ENCODE results near the gene ABCA5.

ABCA5 gene

DNA sequence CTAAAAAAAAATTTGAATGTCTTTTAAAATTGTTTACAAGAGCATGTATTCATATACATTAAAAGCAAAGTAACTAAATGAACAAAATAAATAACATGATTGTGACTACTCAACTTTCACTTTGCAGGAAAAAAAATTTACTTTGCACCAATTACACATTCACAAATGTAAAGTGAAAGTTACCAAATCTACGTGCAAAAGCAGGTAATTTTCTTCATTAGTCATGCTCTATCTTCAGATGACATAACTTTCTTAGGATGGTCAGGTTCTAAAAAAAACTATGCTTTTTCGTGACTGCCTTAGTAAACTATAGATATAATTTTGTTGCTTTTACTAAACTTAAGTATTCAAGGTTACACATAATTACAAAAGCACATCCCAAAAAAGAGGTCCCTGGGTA is 81.3 kb downstream of the ABCA5 start:
- DNase-seq (ENCODE audit: low spot score), result no peak
- no peak overlapping the region for H3K4me3 ChIP-seq
- H3K27ac ChIP-seq, result no peak overlapping the region
- TF ChIP-seq, protein P1, sequence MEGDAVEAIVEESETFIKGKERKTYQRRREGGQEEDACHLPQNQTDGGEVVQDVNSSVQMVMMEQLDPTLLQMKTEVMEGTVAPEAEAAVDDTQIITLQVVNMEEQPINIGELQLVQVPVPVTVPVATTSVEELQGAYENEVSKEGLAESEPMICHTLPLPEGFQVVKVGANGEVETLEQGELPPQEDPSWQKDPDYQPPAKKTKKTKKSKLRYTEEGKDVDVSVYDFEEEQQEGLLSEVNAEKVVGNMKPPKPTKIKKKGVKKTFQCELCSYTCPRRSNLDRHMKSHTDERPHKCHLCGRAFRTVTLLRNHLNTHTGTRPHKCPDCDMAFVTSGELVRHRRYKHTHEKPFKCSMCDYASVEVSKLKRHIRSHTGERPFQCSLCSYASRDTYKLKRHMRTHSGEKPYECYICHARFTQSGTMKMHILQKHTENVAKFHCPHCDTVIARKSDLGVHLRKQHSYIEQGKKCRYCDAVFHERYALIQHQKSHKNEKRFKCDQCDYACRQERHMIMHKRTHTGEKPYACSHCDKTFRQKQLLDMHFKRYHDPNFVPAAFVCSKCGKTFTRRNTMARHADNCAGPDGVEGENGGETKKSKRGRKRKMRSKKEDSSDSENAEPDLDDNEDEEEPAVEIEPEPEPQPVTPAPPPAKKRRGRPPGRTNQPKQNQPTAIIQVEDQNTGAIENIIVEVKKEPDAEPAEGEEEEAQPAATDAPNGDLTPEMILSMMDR (IDR thresholded peaks at IDR 0.05), result no peak

DNA sequence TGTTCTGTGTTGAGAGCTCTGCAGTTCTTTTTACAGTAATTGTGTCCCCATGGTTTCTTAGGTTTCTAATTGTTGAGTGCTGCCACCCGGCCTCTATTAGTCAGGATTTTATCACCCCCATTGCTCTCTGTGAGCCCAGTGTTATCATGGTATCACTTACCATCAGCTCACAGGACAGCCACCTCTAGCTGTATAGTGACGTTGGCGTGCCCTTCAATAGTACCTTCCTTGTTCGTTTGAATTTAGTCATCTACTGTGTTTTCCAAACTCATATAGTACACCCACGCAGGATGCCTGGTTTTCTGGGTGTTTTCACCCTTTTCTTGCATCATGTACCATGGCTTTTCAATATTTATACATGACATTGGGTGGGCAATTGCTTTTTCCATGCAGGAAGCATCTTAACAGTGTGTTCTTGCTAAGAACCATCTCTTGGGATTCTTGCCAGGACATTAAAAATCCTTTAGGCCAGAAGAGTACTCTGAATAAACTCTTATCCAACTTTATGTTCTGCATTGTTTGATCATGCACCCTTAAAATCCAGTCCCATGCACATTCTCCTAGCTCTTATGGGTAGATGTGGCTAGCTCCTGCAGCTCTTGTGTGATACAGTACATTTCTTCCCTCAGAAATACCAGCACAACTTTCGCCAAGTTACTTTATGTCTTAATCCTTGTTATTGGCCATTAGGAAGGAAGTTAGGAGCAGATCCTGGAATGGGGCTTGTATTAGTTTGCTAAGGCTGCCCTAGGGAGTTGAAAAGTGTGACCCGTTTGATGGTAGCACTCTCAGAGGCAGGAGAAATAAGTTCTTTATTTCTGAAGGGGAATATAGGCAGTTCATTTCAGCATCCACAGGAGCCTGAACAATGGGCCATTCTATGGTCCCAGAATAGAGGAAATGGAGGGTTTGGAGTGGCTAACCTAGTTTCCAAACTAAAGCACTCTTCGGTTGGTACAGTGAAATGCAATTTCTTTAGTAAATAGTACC is 87.0 kb downstream of the ABCA5 start:
- TF ChIP-seq, protein P1 (IDR thresholded peaks at IDR 0.05), result no peak
- H3K4me3 ChIP-seq, result no peak overlapping the region
- H3K27ac ChIP-seq, result no peak overlapping the region
- DNase-seq (ENCODE audit: low spot score), result no peak

DNA sequence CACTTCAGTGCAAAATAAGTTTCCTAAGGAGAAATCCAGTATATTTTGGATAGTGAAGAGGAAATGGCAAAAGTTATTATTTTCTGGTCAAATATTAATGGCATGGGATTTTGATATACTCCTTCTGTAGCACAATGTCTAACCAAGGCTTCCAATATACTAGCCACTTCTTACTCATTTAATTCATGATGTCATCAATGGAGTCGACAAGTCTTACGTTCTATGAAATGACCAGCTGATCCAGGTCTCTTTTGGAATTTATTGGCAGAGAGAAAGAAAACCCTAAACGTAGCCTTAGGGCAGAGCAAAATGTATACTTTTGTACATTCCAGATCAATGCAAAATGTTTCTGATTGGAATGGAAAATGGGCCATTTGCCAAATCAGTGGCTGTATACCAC is 90.0 kb downstream of the ABCA5 start:
- H3K4me3 ChIP-seq, result no peak overlapping the region
- no peak for DNase-seq (ENCODE audit: low spot score)
- TF ChIP-seq, protein P1 (IDR thresholded peaks at IDR 0.05), result no peak
- no peak overlapping the region for H3K27ac ChIP-seq

DNA sequence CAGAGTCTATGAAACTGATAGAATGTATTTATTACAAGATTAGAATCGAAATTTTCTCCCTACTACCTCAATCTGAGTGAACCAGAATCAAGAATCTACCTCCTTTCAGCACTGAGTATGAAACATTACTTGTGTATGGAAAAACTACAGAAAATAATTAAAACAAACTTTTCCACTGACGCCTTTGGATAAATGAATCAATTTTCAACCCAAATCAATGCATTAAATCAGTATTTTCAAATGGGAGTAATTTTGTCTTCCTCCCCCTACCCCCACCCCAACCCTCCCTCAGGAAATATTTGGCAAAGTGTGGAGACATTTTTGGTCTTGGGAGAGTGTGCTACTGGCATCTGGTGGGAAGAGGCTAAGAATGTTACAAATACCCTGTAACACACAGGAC is 90.5 kb downstream of the ABCA5 start:
- TF ChIP-seq, protein P1 (IDR thresholded peaks at IDR 0.05), result no peak
- no peak for DNase-seq (ENCODE audit: low spot score)
- H3K27ac ChIP-seq, result no peak overlapping the region
- H3K4me3 ChIP-seq, result no peak overlapping the region

DNA sequence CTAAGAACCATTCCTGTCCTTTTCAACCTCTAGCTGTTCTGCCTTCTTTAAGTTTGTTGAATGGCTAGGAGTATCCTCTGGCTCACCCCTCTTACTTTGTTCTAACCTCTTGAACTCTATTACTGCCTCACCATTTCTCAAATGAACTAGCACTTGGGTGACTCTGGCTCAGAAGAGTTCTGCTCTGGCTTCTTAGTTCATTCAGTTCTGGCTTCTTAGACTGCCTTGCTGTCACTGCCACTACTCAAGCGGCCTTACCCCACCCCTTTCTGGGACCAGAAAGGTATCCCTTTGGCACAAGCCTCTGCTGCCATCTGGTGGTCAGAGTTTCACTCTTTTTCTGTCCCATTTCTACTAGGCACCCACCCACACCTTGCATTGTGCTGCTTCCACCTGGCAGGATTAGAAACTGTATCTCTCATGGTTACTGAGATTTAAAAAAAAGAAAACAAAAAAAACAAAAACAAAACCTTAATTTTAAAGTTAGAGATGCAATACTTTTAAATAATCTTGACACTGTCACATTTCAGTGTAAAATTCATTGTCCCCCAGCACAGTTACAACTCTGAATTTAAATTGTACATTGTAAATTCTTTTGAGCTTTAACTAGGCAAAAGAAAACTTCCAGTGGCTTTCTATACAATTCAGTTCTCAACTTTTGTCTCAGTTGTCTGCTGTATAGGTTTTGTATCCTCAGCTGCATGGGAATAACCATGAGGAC is 91.4 kb downstream of the ABCA5 start:
- peak; percentile 77 for DNase-seq (ENCODE audit: low spot score)
- Histone ChIP-seq H3K4me3 (no peak overlapping the region), H3K27ac (no peak overlapping the region)
- TF ChIP-seq, protein P1 (IDR thresholded peaks at IDR 0.05), result peak; percentile 41

DNA sequence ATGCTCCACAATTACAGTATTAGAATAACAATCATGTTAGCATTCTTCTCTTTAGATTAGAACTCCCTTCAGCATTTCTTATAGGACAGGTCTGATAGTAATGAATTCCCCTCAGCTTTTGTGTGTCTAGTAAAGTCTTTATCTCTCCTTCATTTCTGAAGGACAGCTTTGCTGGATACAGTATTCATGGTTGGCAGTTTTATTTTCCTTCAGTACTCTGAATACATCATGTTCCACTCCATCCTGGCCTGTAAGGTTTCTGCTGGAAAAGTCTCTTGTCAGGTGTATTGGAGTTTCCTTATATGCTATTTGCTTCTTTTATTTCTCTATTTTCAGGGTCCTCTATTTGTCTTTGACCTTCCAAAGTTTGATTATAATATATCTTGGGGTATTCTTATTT is 94.3 kb downstream of the ABCA5 start:
- TF ChIP-seq, protein P1 (IDR thresholded peaks at IDR 0.05), result no peak
- Histone ChIP-seq H3K27ac (no peak overlapping the region), H3K4me3 (no peak overlapping the region)
- DNase-seq (ENCODE audit: low spot score), result no peak
